Activated B cell treated with CpG ODN at 0.5 μM for 24 hours (primary cell): ENCODE data around the gene MADD. TPM values are rescaled to one million over a fixed set of nuclear protein-coding genes. Genes with fewer than 3 reads are reported as not detected.

Experiments
- ATAC-seq: fragments of 200-7000 bp; cut with Tn5 transposase; one replicate; pipeline ENCODE4 v1.10.0; 2021; ENCODE audit warnings: low read depth, mild to moderate bottlenecking, moderate library complexity
- CTCF ChIA-PET: fragments of 350-600 bp; sonication (Branson Sonifier 250); formaldehyde crosslinking; loops from one replicate; lab custom pipeline; 2021; ENCODE audit warnings: antibody characterized with exemption; lab: Charles Lee
- POLR2A ChIA-PET: fragments of 350-600 bp; sonication (Branson Sonifier 250); formaldehyde crosslinking; loops from one replicate; lab custom pipeline; 2021; ENCODE audit warnings: antibody characterized with exemption; lab: Charles Lee
- DNase-seq: peaks from one replicate; pipeline ENCODE4 v3.0.0; 2022
- H3K27ac Mint-ChIP-seq: one replicate; pipeline ENCODE4 v1.8.0; 2020; ENCODE audit warnings: mixed read lengths
- H3K27me3 Mint-ChIP-seq: one replicate; pipeline ENCODE4 v1.8.0; 2021; ENCODE audit warnings: mixed read lengths
- H3K36me3 Mint-ChIP-seq: one replicate; pipeline ENCODE4 v1.8.0; 2021; ENCODE audit warnings: low read depth, mixed read lengths
- H3K4me1 Mint-ChIP-seq: one replicate; pipeline ENCODE4 v1.8.0; 2021; ENCODE audit warnings: mixed read lengths
- H3K4me3 Mint-ChIP-seq: one replicate; pipeline ENCODE4 v1.8.0; 2020; ENCODE audit warnings: mild to moderate bottlenecking, mixed read lengths
- H3K9me3 Mint-ChIP-seq: one replicate; pipeline ENCODE4 v1.8.0; 2020; ENCODE audit warnings: mixed read lengths
- intact Hi-C: fragments of 100-400 bp; cut with micrococcal nuclease; formaldehyde crosslinking; loops from one replicate; pipeline ENCODE4 v1.15.1; 2024
- total RNA-seq: library from RNA; stranded (reverse); gene quantifications from 2 replicates; pipeline ENCODE4 v1.2.3, GENCODE V29; 2022
- TF ChIP-seq, protein P1 (sequence below): fragments of 200-600 bp; IDR thresholded peaks from one replicate; pipeline ENCODE4 v1.8.0; 2022; ENCODE audit warnings: antibody characterized with exemption, mild to moderate bottlenecking

MADD gene
- total RNA-seq, 1 donor from 2014 or later = 86.9 TPM

DNA sequence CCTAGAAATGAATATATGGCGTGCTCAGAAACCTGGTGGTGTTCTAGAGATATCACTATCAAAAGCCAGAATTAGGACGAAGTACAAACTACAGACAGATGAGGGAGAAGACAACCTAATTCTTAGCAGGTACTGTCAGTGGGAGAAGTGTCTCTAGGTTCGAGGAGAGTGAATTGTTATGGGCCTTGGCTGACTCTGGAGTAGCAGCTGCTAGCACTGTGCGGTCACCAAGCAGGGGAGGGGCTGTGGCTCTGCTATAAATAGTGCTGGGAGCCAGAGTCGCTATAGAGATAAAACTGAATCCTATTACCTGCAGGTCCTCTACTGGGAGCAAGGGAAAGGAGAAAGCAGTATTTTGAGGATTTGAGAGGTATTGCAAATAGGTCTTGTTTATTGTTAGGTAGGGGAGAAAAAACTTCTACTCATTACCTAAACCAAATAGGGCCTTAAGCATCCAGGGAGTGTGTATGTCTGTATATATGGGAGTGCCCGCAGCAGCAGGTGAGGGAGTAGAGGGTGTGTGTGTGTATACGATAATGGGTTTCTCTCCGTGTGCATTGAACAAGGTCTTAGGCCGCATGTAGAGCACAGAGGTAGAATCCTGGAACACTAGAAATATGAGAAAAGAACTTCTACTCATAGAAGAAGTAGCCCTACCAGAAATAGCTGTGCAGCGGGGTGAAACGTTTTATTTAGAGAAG lies 2.2 kb downstream of the MADD start:
- intact Hi-C loops = loop anchor here (5.0 kb wide), 1 partner anchor 370 kb away; the partner anchor contains the start of gene MTCH2

DNA sequence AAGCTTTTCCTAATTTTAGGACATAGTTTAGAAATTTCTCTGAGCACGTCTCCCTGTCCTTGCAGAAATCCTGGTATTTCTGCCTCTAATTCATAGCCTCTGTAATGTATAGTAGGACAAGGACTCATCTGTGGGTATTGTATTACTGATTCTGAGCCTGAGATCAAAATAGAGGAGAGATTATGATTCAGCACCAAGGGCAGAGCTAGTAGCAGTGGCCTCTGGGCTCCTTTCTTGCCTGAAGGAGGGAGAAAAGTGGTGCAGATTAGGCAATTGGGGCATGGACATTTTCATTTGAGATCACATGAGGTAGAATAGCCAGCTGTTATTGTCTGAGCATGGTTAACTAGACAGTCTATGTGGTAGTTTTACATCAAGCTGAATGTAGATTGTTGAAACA lies 2.8 kb downstream of the MADD start:
- H3K4me3 Mint-ChIP-seq = no peak overlapping the region
- intact Hi-C loops = loop anchor here (5.0 kb wide), 1 partner anchor 370 kb away; the partner anchor contains the start of gene MTCH2
- no peaks in the 10 kb centered on the region for H3K27me3 Mint-ChIP-seq

More for the DNA sequence above, 2.2 kb downstream of the MADD start:
- Mint-ChIP-seq H3K36me3 (peaks cover 40% of the 10 kb centered on the region), H3K4me3 (peak overlapping the region; percentile 85), H3K9me3 (no peaks in the 10 kb centered on the region), H3K27me3 (no peaks in the 10 kb centered on the region), H3K4me1 (peaks cover 48% of the 10 kb centered on the region), H3K27ac (peak overlapping the region; percentile 51)
- TF ChIP-seq, protein P1, sequence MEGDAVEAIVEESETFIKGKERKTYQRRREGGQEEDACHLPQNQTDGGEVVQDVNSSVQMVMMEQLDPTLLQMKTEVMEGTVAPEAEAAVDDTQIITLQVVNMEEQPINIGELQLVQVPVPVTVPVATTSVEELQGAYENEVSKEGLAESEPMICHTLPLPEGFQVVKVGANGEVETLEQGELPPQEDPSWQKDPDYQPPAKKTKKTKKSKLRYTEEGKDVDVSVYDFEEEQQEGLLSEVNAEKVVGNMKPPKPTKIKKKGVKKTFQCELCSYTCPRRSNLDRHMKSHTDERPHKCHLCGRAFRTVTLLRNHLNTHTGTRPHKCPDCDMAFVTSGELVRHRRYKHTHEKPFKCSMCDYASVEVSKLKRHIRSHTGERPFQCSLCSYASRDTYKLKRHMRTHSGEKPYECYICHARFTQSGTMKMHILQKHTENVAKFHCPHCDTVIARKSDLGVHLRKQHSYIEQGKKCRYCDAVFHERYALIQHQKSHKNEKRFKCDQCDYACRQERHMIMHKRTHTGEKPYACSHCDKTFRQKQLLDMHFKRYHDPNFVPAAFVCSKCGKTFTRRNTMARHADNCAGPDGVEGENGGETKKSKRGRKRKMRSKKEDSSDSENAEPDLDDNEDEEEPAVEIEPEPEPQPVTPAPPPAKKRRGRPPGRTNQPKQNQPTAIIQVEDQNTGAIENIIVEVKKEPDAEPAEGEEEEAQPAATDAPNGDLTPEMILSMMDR = no peak
- POLR2A ChIA-PET = interaction anchor here (0.6 to 5.9 kb wide), 5 partner anchors 23 to 654 kb away, joined by 3 to 57 read pairs (median 6); partner anchors contain the start of genes ACP2 and DDB2
- DNase-seq (no peak), ATAC-seq (no peak)
- CTCF ChIA-PET = interaction anchor here (0.7 to 1.5 kb wide), 4 partner anchors 13 to 654 kb away, joined by 3 read pairs; no protein-coding TSS in a partner anchor

DNA sequence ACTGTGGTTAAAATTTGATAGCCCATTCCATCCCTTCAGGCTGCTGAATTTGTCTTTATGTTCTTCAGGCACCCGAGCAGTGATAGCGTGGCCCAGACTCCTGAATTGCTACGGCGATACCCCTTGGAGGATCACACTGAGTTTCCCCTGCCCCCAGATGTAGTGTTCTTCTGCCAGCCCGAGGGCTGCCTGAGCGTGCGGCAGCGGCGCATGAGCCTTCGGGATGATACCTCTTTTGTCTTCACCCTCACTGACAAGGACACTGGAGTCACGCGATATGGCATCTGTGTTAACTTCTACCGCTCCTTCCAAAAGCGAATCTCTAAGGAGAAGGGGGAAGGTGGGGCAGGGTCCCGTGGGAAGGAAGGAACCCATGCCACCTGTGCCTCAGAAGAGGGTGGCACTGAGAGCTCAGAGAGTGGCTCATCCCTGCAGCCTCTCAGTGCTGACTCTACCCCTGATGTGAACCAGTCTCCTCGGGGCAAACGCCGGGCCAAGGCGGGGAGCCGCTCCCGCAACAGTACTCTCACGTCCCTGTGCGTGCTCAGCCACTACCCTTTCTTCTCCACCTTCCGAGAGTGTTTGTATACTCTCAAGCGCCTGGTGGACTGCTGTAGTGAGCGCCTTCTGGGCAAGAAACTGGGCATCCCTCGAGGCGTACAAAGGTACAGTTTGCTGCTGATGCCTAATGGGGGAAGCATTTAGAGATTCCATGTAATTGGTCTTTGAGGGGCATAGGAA lies 4.7 kb downstream of the MADD start:
- ATAC-seq (no peak), DNase-seq (no peak)
- H3K4me3 Mint-ChIP-seq = no peak overlapping the region
- TF ChIP-seq, protein P1 = no peak
- no peaks in the 10 kb centered on the region for H3K27me3 Mint-ChIP-seq
- no peaks in the 10 kb centered on the region for H3K9me3 Mint-ChIP-seq
- H3K27ac Mint-ChIP-seq = no peak overlapping the region
- ChIA-PET POLR2A (interaction anchor here (0.6 to 0.8 kb wide), 2 partner anchors 26 to 209 kb away, joined by 3 read pairs; partner anchors contain the start of gene ACP2), CTCF (no interaction called here)
- peaks cover 59% of the 10 kb centered on the region for H3K36me3 Mint-ChIP-seq
- intact Hi-C loops = loop anchor here (5.0 kb wide), 1 partner anchor 368 kb away; the partner anchor contains the start of gene MTCH2
- H3K4me1 Mint-ChIP-seq = peaks cover 32% of the 10 kb centered on the region

More for the DNA sequence above, 2.8 kb downstream of the MADD start:
- TF ChIP-seq, protein P1 = no peak
- ChIA-PET CTCF (interaction anchor here (0.6 to 1.4 kb wide), 5 partner anchors 13 to 654 kb away, joined by 3 to 4 read pairs (median 3); no protein-coding TSS in a partner anchor), POLR2A (interaction anchor here (0.7 to 5.9 kb wide), 6 partner anchors 24 to 655 kb away, joined by 3 to 57 read pairs (median 4); partner anchors contain the start of genes ACP2, ARFGAP2, DDB2 and SPI1)
- Mint-ChIP-seq H3K9me3 (no peaks in the 10 kb centered on the region), H3K36me3 (peaks cover 46% of the 10 kb centered on the region), H3K4me1 (peaks cover 48% of the 10 kb centered on the region), H3K27ac (no peak overlapping the region)
- no peak for DNase-seq
- ATAC-seq = no peak

DNA sequence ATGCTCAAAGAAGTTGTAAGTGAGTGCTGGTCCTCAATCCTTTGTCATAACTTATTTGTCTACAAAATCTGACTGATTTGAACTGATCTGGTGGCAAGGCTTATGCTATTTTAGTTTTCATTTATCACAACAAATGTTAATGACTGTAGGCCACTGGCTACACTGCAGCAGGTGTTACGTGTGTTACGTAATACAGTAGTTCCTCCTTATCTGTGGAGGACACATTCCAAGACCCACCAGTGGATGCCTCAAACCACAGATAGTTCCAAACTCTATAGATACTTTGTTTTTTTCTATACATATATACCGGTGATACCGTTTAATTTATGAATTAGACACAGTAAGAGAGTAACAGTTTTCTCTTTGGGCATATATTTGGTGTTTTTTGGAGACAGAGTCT lies 7.0 kb downstream of the MADD start:
- TF ChIP-seq, protein P1 = no peak
- no peak for ATAC-seq
- peaks cover 79% of the 10 kb centered on the region for H3K36me3 Mint-ChIP-seq
- POLR2A ChIA-PET = no interaction called here
- CTCF ChIA-PET = no interaction called here
- DNase-seq = no peak
- intact Hi-C loops = no loop called here
- H3K27me3 Mint-ChIP-seq = no peaks in the 10 kb centered on the region
- H3K4me3 Mint-ChIP-seq = no peak overlapping the region
- no peak overlapping the region for H3K27ac Mint-ChIP-seq
- peaks cover 17% of the 10 kb centered on the region for H3K4me1 Mint-ChIP-seq
- no peaks in the 10 kb centered on the region for H3K9me3 Mint-ChIP-seq
